Gastroesophageal sphincter (tissue), 4 donors: Measurements from ENCODE around the gene SOX8. TPM values are rescaled to one million over a fixed set of nuclear protein-coding genes. Genes with fewer than 3 reads are reported as not detected.
A peak's percentile ranks its signal among the peaks of the same experiment; 100 is the strongest.

Experiments
- ATAC-seq: fragments of 150-250 bp; one replicate; pipeline ENCODE4 v1.9.1; 2016; ENCODE audit warnings: mild to moderate bottlenecking, moderate library complexity
- H3K27ac ChIP-seq, 4 donors: fragments of 200-600 bp; sonication (generic) in 3 of 4; 1 replicate in 3 of 4; 2 replicates in 1 of 4; pipeline ENCODE4 v1.5.1; 2016 to 2019
- H3K27me3 ChIP-seq: fragments of 200-600 bp; sonication (generic); one replicate; pipeline ENCODE4 v1.5.1; 2019
- H3K36me3 ChIP-seq, 2 donors: fragments of 200-600 bp; sonication (generic); one replicate each; pipeline ENCODE4 v1.5.1; 2019; ENCODE audit warnings: control low read depth in 1 of 2
- H3K4me1 ChIP-seq, 3 donors: fragments of 200-600 bp; sonication (generic); 1 replicate in 2 of 3; 2 replicates in 1 of 3; pipeline ENCODE4 v1.5.1; 2016 to 2019; ENCODE audit warnings: control low read depth in 2 of 3
- H3K4me3 ChIP-seq, 2 donors: fragments of 200-600 bp; sonication (generic); one replicate each; pipeline ENCODE4 v1.5.1; 2019; ENCODE audit warnings: mild to moderate bottlenecking in 1 of 2, moderate library complexity in 1 of 2
- H3K9me3 ChIP-seq, 3 donors: fragments of 200-600 bp; sonication (generic); one replicate each; pipeline ENCODE4 v1.5.1; 2017 to 2019; ENCODE audit warnings: control low read depth in 2 of 3
- EP300 ChIP-seq: sonication (generic); formaldehyde crosslinking; IDR thresholded peaks from one replicate; pipeline ENCODE4 v1.6.1; 2017; ENCODE audit warnings: antibody characterized with exemption, mild to moderate bottlenecking
- POLR2A ChIP-seq, 2 donors: fragments of 450-650 bp; IDR thresholded peaks; one replicate each; pipeline ENCODE4 v1.6.1; 2017; ENCODE audit warnings: antibody characterized with exemption in 2 of 2, mild to moderate bottlenecking in 2 of 2, moderate library complexity in 1 of 2
- POLR2AphosphoS5 ChIP-seq: sonication (generic); formaldehyde crosslinking; IDR thresholded peaks from one replicate; pipeline ENCODE4 v1.6.1; 2017; ENCODE audit warnings: antibody characterized with exemption
- WGBS, 2 donors: methylation state at CpG; one replicate each; pipeline ENCODE4 v1.1.5; 2018; ENCODE audit warnings: low coverage in 1 of 2; 5-methylcytosine and 5-hydroxymethylcytosine counted together
- total RNA-seq, 4 donors: library from RNA; depleted of rRNA; stranded (reverse); fragments of >200 nt; gene quantifications; one replicate each; pipeline ENCODE4 v1.1.0, GENCODE V29; 2016
- TF ChIP-seq, protein P1 (sequence below), 4 experiments: fragments of 200-600 bp in 2 of 4; fragments of 450-650 bp in 2 of 4; sonication (generic) in 1 of 4; IDR thresholded peaks; one replicate each; pipeline ENCODE4 v1.5.1; 2017 to 2019; ENCODE audit warnings: antibody characterized with exemption in 4 of 4, mild to moderate bottlenecking in 2 of 4, moderate library complexity in 2 of 4

SOX8 gene
- total RNA-seq, 4 donors from 2014 or later: 2.0 to 4.5 (median 3.6) TPM

- TF ChIP-seq POLR2AphosphoS5: no peak
- TF ChIP-seq, protein P1, sequence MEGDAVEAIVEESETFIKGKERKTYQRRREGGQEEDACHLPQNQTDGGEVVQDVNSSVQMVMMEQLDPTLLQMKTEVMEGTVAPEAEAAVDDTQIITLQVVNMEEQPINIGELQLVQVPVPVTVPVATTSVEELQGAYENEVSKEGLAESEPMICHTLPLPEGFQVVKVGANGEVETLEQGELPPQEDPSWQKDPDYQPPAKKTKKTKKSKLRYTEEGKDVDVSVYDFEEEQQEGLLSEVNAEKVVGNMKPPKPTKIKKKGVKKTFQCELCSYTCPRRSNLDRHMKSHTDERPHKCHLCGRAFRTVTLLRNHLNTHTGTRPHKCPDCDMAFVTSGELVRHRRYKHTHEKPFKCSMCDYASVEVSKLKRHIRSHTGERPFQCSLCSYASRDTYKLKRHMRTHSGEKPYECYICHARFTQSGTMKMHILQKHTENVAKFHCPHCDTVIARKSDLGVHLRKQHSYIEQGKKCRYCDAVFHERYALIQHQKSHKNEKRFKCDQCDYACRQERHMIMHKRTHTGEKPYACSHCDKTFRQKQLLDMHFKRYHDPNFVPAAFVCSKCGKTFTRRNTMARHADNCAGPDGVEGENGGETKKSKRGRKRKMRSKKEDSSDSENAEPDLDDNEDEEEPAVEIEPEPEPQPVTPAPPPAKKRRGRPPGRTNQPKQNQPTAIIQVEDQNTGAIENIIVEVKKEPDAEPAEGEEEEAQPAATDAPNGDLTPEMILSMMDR (IDR thresholded peaks at IDR 0.05): no peak
- TF ChIP-seq EP300: no peak
- no peak for TF ChIP-seq POLR2A (IDR thresholded peaks at IDR 0.05)
- H3K4me1 ChIP-seq: no peaks in the 10 kb centered on the region
- H3K4me3 ChIP-seq: no peak overlapping the region
- ATAC-seq: peak; percentile 41
- no peaks in the 10 kb centered on the region for H3K36me3 ChIP-seq
- no peaks in the 10 kb centered on the region for H3K9me3 ChIP-seq
- peaks cover 54% of the 10 kb centered on the region for H3K27me3 ChIP-seq
- no peak overlapping the region for H3K27ac ChIP-seq
- no CpG with 5 or more reads among the region's 26 CpGs for WGBS, 2 donors
Measured at GRCh38 chr16:1030473-1030901, 48.9 kb downstream of the SOX8 start.

- H3K9me3 ChIP-seq: no peaks in the 10 kb centered on the region
- no peak overlapping the region for H3K27ac ChIP-seq
- no peak overlapping the region for H3K4me3 ChIP-seq
- 95% methylated on average over 7 of the region's 17 CpGs; no CpG with 5 or more reads in 1 of the 2 donors for WGBS, 2 donors
- peaks cover 65% of the 10 kb centered on the region for H3K27me3 ChIP-seq
- ATAC-seq: no peak
- no peak for TF ChIP-seq POLR2AphosphoS5
- TF ChIP-seq, protein P1 (IDR thresholded peaks at IDR 0.05): no peak
- TF ChIP-seq POLR2A (IDR thresholded peaks at IDR 0.05): no peak
- no peak for TF ChIP-seq EP300
- H3K4me1 ChIP-seq: no peaks in the 10 kb centered on the region
- no peaks in the 10 kb centered on the region for H3K36me3 ChIP-seq
Measured at GRCh38 chr16:1031666-1032065, 50.1 kb downstream of the SOX8 start.

DNA sequence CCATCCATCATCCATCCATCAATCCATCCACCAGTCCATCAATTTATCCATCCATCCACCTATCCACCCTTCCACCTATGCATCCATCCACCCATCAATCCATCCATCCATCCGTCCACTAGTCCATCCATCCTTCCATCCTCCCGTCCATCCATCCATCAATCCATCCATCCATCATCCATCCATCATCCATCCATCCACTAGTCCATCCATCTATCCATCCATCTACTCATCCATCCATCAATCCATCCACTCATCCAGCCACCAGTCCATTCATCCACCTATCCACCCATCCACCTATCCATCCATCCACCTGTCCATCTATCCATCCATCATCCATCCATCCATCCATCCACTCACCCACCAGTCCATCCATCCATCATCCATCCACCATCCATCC, 51.0 kb downstream of the SOX8 start:
- no peak overlapping the region for H3K27ac ChIP-seq
- H3K36me3 ChIP-seq: no peaks in the 10 kb centered on the region
- no peak for ATAC-seq
- TF ChIP-seq POLR2AphosphoS5: no peak
- no peak for TF ChIP-seq EP300
- TF ChIP-seq, protein P1 (IDR thresholded peaks at IDR 0.05): no peak
- TF ChIP-seq POLR2A (IDR thresholded peaks at IDR 0.05): no peak
- H3K4me3 ChIP-seq: no peak overlapping the region
- peaks cover 74% of the 10 kb centered on the region for H3K27me3 ChIP-seq
- H3K4me1 ChIP-seq: no peaks in the 10 kb centered on the region
- H3K9me3 ChIP-seq: no peaks in the 10 kb centered on the region
- 89 to 96% methylated on average over 2 of the region's 2 CpGs for WGBS, 2 donors

GRCh38 chr16:1033128-1033679, 51.6 kb downstream of the SOX8 start:
- Histone ChIP-seq H3K9me3 (no peaks in the 10 kb centered on the region), H3K27me3 (peaks cover 79% of the 10 kb centered on the region), H3K27ac (no peak overlapping the region), H3K36me3 (no peaks in the 10 kb centered on the region), H3K4me1 (no peaks in the 10 kb centered on the region), H3K4me3 (no peak overlapping the region)
- TF ChIP-seq POLR2AphosphoS5 (no peak), POLR2A (IDR thresholded peaks at IDR 0.05) (no peak)
- ATAC-seq: no peak
- 97 to 100% methylated on average over 3 of the region's 3 CpGs for WGBS, 2 donors

DNA sequence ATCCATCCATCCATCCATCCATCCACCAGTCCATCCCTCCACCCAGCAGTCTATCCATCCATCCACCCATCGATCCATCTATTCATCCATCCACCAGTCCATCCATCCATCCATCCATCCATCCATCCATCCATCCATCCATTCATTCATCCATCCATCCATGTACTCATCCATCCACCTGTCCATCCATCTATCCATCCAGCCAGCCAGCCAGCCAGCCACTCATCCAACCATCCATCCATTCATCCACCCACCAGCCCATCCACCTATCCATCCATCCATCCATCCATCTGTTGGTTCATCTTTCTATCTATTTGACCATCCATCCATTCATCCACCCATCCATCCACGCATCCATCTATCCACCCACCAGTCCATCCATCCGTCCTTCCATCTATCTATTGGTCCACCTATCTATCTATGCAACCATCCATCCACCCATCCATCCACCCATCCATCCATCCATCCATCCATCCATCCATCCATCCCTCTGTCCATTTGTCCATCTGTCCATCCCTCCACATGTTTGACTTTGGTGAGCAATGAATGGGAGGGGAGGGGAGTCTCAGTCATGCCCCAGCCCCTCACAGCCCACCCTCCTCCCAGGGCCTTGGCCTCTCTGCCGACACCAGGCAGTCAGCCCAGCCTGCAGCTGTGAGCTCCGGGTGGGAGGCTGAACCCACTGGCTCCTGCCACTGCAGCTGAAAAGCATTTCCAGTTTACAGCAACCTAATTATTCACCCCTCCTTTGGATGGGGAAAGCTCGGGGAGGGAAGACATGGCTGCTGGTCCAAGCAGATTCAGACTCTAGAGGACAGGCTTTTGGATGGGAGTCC, 52.9 kb downstream of the SOX8 start:
- H3K36me3 ChIP-seq: no peaks in the 10 kb centered on the region
- TF ChIP-seq POLR2A (IDR thresholded peaks at IDR 0.05) (no peak), EP300 (no peak)
- TF ChIP-seq, protein P1 (IDR thresholded peaks at IDR 0.05): no peak
- H3K9me3 ChIP-seq: no peaks in the 10 kb centered on the region
- no peaks in the 10 kb centered on the region for H3K4me1 ChIP-seq
- H3K4me3 ChIP-seq: no peak overlapping the region
- no peak for ATAC-seq
- H3K27me3 ChIP-seq: peaks cover 79% of the 10 kb centered on the region
- WGBS, 2 donors: 63 to 72% methylated on average over 3 to 4 of the region's 6 CpGs
- no peak overlapping the region for H3K27ac ChIP-seq
